NCI-H1105 treated with DMSO at 0.1 percent for 48 hours (cell line): ENCODE data around the gene CLEC14A.

Experiments
- DNase-seq: peaks from one replicate; lab custom pipeline; 2025; lab: John Stamatoyannopoulos, UW

Gene CLEC14A

DNA sequence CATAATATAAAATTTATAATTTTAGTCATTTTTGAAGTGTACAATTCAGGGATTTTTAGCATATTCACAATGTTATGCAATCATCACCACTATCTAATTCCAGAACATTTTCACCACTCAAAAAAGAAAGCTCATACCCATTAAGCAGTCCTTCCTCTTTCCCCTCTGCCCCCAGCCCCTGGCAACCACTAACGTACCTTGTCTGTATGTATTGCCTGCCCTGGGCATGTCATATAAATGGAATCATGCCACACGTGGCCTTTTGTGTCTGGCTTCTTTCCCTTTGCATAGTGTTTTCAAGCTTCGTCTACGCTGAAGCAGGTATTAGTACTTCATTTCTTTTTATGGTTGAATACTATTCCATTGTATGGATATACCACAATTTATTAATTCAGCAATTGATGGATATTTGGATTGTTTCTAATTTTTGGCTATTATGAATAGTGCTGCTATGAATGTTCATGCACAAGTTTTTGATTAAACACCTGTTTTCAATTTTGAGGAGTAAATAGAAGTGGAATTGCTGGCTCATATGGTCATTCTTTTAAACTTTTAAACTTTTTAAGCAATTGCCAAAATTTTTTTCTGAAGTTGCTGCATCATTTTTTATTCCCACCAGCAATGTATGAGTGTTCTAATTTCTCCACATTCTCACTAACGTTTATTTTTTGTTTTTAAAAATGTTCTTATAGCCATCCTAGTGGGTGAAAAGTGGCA is 49.8 kb downstream of the CLEC14A start:
- no peak for DNase-seq

- DNase-seq: no peak
Observed at GRCh38 chr14:38205119-38205813, 50.6 kb downstream of the CLEC14A start.

DNA sequence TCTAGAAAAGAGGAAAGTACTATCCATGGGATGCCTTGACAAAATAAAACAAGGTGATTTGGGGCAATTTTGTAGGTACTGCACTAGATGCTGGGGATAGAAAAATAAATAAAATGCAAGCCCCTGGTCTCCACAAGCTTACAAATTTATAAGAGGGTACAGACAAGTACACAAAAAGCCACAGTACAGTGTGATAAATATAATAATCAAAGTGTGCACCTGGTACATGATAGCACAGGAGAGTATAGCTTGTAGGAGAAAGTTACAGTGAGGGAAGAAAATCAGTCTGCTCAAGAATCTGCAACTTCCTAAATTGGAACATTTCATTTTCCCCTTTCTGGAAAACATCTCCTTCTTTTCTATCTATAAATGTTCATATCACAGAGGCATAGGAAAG is 51.2 kb downstream of the CLEC14A start:
- DNase-seq: no peak
